GM18951 (cell line): ENCODE results near the gene ZNF469.

Source experiments
- POLR2A ChIP-seq: IDR thresholded peaks from 4 replicates; pipeline ENCODE4 v1.6.1; 2011; ENCODE audit warnings: mild to moderate bottlenecking; ENCODE audit not compliant: insufficient read length, insufficient read depth; ENCODE audit errors: extremely low read depth
- in situ Hi-C: fragments of 300-500 bp; cut with MboI; formaldehyde crosslinking; loops from one replicate; pipeline ENCODE4 v1.12.0; 2022; ENCODE audit warnings: low sequenced_read_pairs, mixed read lengths, inconsistent platforms; ENCODE audit not compliant: unreplicated experiment

Gene ZNF469

GRCh38 chr16:88384222-88385111 lies 1.7 kb downstream of the ZNF469 start:
- TF ChIP-seq POLR2A: no peak
- in situ Hi-C loops: no loop called here

GRCh38 chr16:88385112-88385594 lies 2.4 kb downstream of the ZNF469 start:
- in situ Hi-C loops: no loop called here
- no peak for TF ChIP-seq POLR2A

DNA sequence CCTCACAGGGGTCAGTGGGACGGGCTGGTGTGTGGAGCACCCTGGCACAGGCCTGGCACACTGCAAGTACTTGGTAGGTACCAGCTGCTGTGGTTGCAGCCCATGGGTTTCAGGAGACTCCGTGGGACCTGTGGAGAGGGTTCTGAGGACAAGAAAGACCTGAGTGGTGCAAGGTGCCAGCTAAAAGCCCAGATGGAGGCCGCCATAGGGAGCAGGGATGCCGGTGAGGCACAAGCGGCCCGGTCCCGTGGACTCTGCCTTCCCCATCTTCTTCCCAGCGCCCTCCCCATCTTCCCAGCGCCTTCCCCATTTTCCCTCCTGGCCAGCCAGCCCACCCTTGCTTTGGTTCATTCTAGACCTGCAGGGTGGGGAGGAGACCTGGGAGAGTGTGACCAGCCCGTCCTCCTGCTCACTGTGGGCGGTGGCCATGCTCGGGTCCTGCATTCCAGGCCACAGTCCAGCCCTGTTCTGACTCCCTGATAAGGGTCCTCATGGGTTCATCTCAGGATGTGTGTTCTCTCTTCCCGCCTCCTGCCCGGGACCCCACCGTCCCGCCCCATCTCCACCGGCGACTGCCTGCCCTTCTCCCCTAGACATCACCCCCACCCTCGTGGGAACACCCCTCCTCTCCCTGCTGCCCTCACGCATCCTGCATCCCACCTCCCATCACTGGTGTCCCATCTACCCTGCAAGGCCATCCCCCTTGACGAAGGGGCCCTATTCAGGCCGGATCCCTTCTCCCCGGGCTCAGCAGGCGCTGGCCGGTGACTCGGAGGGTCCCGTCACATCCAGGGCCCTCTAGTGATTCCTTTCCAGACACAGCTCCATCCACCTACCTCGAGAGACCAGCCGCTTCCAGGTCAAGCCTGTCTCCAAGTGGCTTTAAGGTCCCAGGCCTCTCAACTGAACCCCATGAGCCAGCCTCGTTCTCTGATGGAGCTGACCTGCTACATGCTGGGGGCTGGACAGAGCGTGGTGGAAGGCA lies 3.4 kb downstream of the ZNF469 start:
- TF ChIP-seq POLR2A: no peak
- in situ Hi-C loops: no loop called here

DNA sequence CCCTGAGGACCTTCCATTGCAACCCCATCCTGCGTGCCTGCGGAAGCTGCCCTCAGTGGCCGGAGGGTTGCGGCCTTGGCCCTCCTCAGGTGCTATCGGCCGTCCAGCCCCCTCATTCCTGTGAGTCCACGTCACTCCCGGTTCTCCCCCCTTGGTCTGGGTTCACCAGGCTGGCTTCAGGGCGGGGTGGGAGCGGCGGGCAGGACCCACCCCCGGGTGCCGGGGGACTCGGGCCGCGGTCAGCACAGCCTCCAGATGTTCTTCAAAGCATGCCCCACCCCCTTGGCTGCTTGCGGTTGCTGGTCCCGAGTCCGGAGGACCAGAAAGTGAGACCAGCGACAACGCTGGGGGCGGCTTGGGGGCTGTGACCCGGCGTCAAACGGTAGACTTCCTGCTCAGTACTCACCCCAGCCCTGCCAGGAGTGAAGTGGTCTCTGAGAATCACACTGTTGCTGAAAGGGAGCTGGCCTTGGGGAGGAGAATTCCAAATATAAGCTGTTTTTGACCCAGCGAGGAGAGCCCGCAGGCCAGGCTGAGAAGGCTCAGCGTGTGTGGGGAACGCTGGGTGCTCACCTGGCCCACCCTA lies 4.5 kb downstream of the ZNF469 start:
- in situ Hi-C loops: no loop called here
- TF ChIP-seq POLR2A: no peak

- in situ Hi-C loops: no loop called here
- TF ChIP-seq POLR2A: no peak
Observed at GRCh38 chr16:88387941-88388627, 5.3 kb downstream of the ZNF469 start.

DNA sequence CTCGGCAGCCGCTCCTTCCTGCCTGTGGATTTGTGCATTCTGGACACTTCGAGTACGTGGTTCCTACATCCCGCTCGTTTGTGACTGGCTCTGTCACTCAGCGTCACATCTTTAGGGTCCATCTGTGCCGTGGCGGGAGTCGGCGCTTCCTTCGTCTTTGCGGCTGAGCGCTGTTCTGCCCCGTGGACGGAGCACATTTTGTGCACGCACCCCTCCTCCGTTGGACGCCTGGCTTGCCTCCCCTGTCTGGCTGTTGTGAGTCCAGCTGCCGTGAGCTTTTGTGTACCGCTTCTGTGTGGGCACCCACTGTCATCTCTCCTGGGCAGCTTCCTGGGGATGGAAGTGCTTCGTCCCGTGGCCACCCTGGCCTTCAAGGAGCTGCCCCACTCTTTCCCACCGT lies 6.4 kb downstream of the ZNF469 start:
- no peak for TF ChIP-seq POLR2A
- in situ Hi-C loops: no loop called here

- in situ Hi-C loops: no loop called here
- no peak for TF ChIP-seq POLR2A
Observed at GRCh38 chr16:88389621-88390160, 6.9 kb downstream of the ZNF469 start.

DNA sequence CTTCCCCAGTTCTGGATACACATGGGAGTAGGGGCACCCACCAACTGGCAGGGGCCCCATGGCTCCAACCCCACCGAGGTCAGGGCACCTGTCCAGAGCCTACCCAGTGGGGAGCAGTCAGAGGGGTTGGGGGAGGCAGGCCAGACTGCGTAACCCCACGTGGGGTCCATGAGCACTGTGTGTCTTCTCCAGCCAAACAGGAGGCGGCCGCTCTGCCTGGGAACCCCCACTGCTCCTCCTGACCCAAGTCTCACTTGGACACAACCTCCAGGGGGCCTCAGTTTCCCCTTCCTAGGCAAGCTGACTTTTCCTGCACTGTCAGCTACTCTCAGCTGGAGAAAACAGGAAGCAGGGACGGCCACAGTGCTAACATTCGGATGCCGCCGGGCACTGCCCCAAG lies 7.5 kb downstream of the ZNF469 start:
- in situ Hi-C loops: no loop called here
- no peak for TF ChIP-seq POLR2A

GRCh38 chr16:88390735-88391134 lies 8.0 kb downstream of the ZNF469 start:
- TF ChIP-seq POLR2A: no peak
- in situ Hi-C loops: no loop called here

GRCh38 chr16:88391144-88391850 lies 8.5 kb downstream of the ZNF469 start:
- in situ Hi-C loops: no loop called here
- TF ChIP-seq POLR2A: no peak

- in situ Hi-C loops: no loop called here
- TF ChIP-seq POLR2A: no peak
Observed at GRCh38 chr16:88392111-88392510, 9.4 kb downstream of the ZNF469 start.

DNA sequence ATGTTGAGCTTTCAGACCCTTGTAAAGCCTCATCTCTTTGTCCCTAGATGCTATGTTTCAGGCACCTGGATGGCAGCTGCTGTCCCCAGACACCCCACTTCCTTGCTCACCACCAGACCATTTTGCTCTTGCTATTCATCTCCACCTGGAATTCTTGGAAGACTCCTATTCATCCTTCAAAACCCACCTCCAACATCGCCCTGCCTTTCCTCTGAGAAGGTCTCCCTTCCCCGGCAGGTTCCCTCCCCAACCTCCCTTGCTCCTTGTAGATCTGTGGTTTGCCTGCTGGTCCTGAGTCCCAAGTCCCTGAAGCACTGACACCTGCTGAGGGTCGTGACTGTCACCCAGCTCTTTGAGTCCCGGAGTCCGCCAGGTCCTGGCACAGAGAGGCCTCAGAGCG lies 9.9 kb downstream of the ZNF469 start:
- in situ Hi-C loops: no loop called here
- TF ChIP-seq POLR2A: no peak
